HEK293 (cell line): ENCODE data around the gene PTGES2.
A peak's percentile ranks its signal among the peaks of the same experiment; 100 is the strongest.

ENCODE experiments used
- CTCF ChIA-PET: fragments of 350-600 bp; formaldehyde crosslinking; extraction: SDS; loops from one replicate; lab custom pipeline; 2021; ENCODE audit warnings: antibody characterized with exemption; lab: Yijun Ruan, JAX
- POLR2A ChIA-PET: fragments of 300-600 bp; formaldehyde crosslinking; extraction: SDS; loops from one replicate; lab custom pipeline; 2020; ENCODE audit warnings: antibody characterized with exemption, inconsistent platforms; lab: Yijun Ruan, JAX
- H3K27ac ChIP-seq: fragments of 200-500 bp; sonication (Bioruptor generic); 2 replicates; pipeline ENCODE4 v1.5.1; 2014; ENCODE audit warnings: low read depth, low read length, control low read depth, inconsistent platforms; ENCODE audit errors: extremely low read depth
- H3K36me3 ChIP-seq, 2 experiments: fragments of 200-500 bp in 1 of 2; sonication (Bioruptor generic) in 1 of 2; 1 replicate in 1 of 2; 2 replicates in 1 of 2; pipeline ENCODE4 v1.5.1; 2014 to 2017; ENCODE audit warnings: inconsistent platforms in 2 of 2, low read length in 2 of 2; ENCODE audit not compliant: control insufficient read depth in 2 of 2, insufficient read depth in 1 of 2
- H3K4me1 ChIP-seq: fragments of 200-500 bp; sonication (Bioruptor generic); 2 replicates; pipeline ENCODE4 v1.5.1; 2014; ENCODE audit warnings: mild to moderate bottlenecking, low read length, inconsistent platforms; ENCODE audit not compliant: control insufficient read depth, insufficient read depth
- H3K4me3 ChIP-seq: 2 replicates; pipeline ENCODE4 v1.5.1; 2011; ENCODE audit warnings: low read depth, mild to moderate bottlenecking, control low read depth, low read length, moderate library complexity
- H3K9me3 ChIP-seq: fragments of 200-500 bp; sonication (Bioruptor generic); 2 replicates; pipeline ENCODE4 v1.5.1; 2014; ENCODE audit warnings: low read depth, low read length, inconsistent platforms; ENCODE audit not compliant: control insufficient read depth, insufficient read depth
- KLF10 ChIP-seq: fragments of 450-650 bp; IDR thresholded peaks from 2 replicates; pipeline ENCODE4 v1.5.1; 2018; ENCODE audit warnings: missing biosample characterization, mild to moderate bottlenecking, missing genetic modification characterization
- OSR2 ChIP-seq: fragments of 450-650 bp; formaldehyde crosslinking; IDR thresholded peaks from 2 replicates; pipeline ENCODE4 v1.5.1; 2016; ENCODE audit warnings: missing biosample characterization, missing genetic modification characterization
- PRDM4 ChIP-seq: fragments of 450-650 bp; formaldehyde crosslinking; IDR thresholded peaks from 2 replicates; pipeline ENCODE4 v1.5.1; 2017; ENCODE audit warnings: missing biosample characterization, missing genetic modification characterization
- REST ChIP-seq: fragments of 450-650 bp; formaldehyde crosslinking; IDR thresholded peaks from 2 replicates; pipeline ENCODE4 v1.5.1; 2016; ENCODE audit warnings: missing biosample characterization, missing genetic modification characterization
- SP7 ChIP-seq: fragments of 450-650 bp; formaldehyde crosslinking; IDR thresholded peaks from 2 replicates; pipeline ENCODE4 v1.5.1; 2016; ENCODE audit warnings: missing biosample characterization, missing genetic modification characterization
- ZFHX2 ChIP-seq: fragments of 450-650 bp; formaldehyde crosslinking; conservative IDR thresholded peaks from 2 replicates; pipeline ENCODE4 v1.5.1; 2016; ENCODE audit warnings: missing biosample characterization, missing genetic modification characterization
- ZNF239 ChIP-seq: fragments of 450-650 bp; formaldehyde crosslinking; IDR thresholded peaks from 2 replicates; pipeline ENCODE4 v1.5.1; 2016; ENCODE audit warnings: missing biosample characterization, missing genetic modification characterization
- ZNF362 ChIP-seq: fragments of 450-650 bp; formaldehyde crosslinking; IDR thresholded peaks from 2 replicates; pipeline ENCODE4 v1.5.1; 2016; ENCODE audit warnings: missing biosample characterization, missing genetic modification characterization
- ZNF37A ChIP-seq: fragments of 450-650 bp; IDR thresholded peaks from 2 replicates; pipeline ENCODE4 v1.5.1; 2018; ENCODE audit warnings: missing biosample characterization, missing genetic modification characterization
- ZNF560 ChIP-seq: fragments of 450-650 bp; formaldehyde crosslinking; IDR thresholded peaks from 2 replicates; pipeline ENCODE4 v1.5.1; 2017; ENCODE audit warnings: missing biosample characterization, missing genetic modification characterization, borderline replicate concordance
- ZNF626 ChIP-seq: fragments of 450-650 bp; sonication (Bioruptor Pico); formaldehyde crosslinking; IDR thresholded peaks from 2 replicates; pipeline ENCODE4 v1.5.1; 2018; ENCODE audit warnings: missing biosample characterization, missing genetic modification characterization, inconsistent platforms
- ZNF660 ChIP-seq: fragments of 450-650 bp; IDR thresholded peaks from 2 replicates; pipeline ENCODE4 v1.5.1; 2018; ENCODE audit warnings: missing biosample characterization, mild to moderate bottlenecking, missing genetic modification characterization
- ZNF677 ChIP-seq: fragments of 450-650 bp; IDR thresholded peaks from 2 replicates; pipeline ENCODE4 v1.5.0; 2018; ENCODE audit warnings: missing biosample characterization, mild to moderate bottlenecking, missing genetic modification characterization, moderate library complexity
- ZNF747 ChIP-seq: fragments of 450-650 bp; formaldehyde crosslinking; IDR thresholded peaks from 2 replicates; pipeline ENCODE4 v1.5.1; 2016; ENCODE audit warnings: missing biosample characterization, missing genetic modification characterization
- ZNF785 ChIP-seq: fragments of 450-650 bp; formaldehyde crosslinking; IDR thresholded peaks from 2 replicates; pipeline ENCODE4 v1.5.1; 2016; ENCODE audit warnings: missing biosample characterization, missing genetic modification characterization
- ZSCAN30 ChIP-seq: fragments of 450-650 bp; IDR thresholded peaks from 2 replicates; pipeline ENCODE4 v1.5.1; 2018; ENCODE audit warnings: missing biosample characterization, mild to moderate bottlenecking, missing genetic modification characterization, moderate library complexity

PTGES2 gene

GRCh38 chr9:128167209-128167608 is 39.7 kb upstream of the PTGES2 start:
- H3K9me3 ChIP-seq: no peaks in the 10 kb centered on the region
- no peak overlapping the region for H3K4me3 ChIP-seq
- TF ChIP-seq PRDM4 (tag by site-specific recombination) (peak; percentile 56; the same call in 1 of the 2 replicates), KLF10 (tag by site-specific recombination) (no peak), ZNF785 (tag by site-specific recombination) (no peak), ZNF239 (tag by site-specific recombination) (no peak), OSR2 (no peak), ZNF37A (tag by site-specific recombination) (no peak), ZFHX2 (tag by site-specific recombination) (no peak)
- TF ChIP-seq, all 188 proteins: peak for 1
- no peak overlapping the region for H3K27ac ChIP-seq
- no peaks in the 10 kb centered on the region for H3K4me1 ChIP-seq
- CTCF ChIA-PET: interaction anchor here (0.7 kb wide), 1 partner anchor 43 kb away, joined by 3 read pairs; no protein-coding TSS in a partner anchor
- POLR2A ChIA-PET: interaction anchor here (0.6 to 1.0 kb wide), 2 partner anchors 10 to 14 kb away, joined by 3 read pairs; no protein-coding TSS in a partner anchor
- peaks cover 0 to 74% of the 10 kb centered on the region in 2 experiments; a peak in 2 of 3 replicates for H3K36me3 ChIP-seq

- TF ChIP-seq ZNF747 (no peak), REST (no peak)
- ChIA-PET POLR2A (interaction anchor here (1.0 kb wide), 1 partner anchor 11 kb away, joined by 3 read pairs; no protein-coding TSS in a partner anchor), CTCF (interaction anchor here (0.5 kb wide), 1 partner anchor 91 kb away, joined by 3 read pairs; no protein-coding TSS in a partner anchor)
- Histone ChIP-seq H3K9me3 (no peaks in the 10 kb centered on the region), H3K27ac (no peak overlapping the region), H3K36me3 (peaks cover 0 to 79% of the 10 kb centered on the region in 2 experiments; a peak in 2 of 3 replicates), H3K4me3 (no peak overlapping the region), H3K4me1 (no peaks in the 10 kb centered on the region)
These were observed 38.6 kb upstream of the PTGES2 start for GRCh38 chr9:128166169-128166568.

- ChIA-PET POLR2A (no interaction called here), CTCF (interaction anchor here (0.7 kb wide), 1 partner anchor 28 kb away, joined by 3 read pairs; no protein-coding TSS in a partner anchor)
- no peaks in the 10 kb centered on the region for H3K4me1 ChIP-seq
- peaks cover 0 to 68% of the 10 kb centered on the region in 2 experiments; a peak in 2 of 3 replicates for H3K36me3 ChIP-seq
- TF ChIP-seq ZNF660 (no peak), SP7 (no peak), ZNF677 (no peak), ZNF362 (tag by site-specific recombination) (no peak), ZNF626 (tag by site-specific recombination) (no peak), ZNF560 (no peak), ZSCAN30 (no peak)
- H3K4me3 ChIP-seq: no peak overlapping the region
- no peaks in the 10 kb centered on the region for H3K9me3 ChIP-seq
- no peak overlapping the region for H3K27ac ChIP-seq
These were observed 36.9 kb upstream of the PTGES2 start for GRCh38 chr9:128164307-128164885.
